ENCODE data around the gene E2F7.

GRCh38 chr12:77062846-77063461, 2.4 kb downstream of the E2F7 start:
- TF ChIP-seq, protein P1, sequence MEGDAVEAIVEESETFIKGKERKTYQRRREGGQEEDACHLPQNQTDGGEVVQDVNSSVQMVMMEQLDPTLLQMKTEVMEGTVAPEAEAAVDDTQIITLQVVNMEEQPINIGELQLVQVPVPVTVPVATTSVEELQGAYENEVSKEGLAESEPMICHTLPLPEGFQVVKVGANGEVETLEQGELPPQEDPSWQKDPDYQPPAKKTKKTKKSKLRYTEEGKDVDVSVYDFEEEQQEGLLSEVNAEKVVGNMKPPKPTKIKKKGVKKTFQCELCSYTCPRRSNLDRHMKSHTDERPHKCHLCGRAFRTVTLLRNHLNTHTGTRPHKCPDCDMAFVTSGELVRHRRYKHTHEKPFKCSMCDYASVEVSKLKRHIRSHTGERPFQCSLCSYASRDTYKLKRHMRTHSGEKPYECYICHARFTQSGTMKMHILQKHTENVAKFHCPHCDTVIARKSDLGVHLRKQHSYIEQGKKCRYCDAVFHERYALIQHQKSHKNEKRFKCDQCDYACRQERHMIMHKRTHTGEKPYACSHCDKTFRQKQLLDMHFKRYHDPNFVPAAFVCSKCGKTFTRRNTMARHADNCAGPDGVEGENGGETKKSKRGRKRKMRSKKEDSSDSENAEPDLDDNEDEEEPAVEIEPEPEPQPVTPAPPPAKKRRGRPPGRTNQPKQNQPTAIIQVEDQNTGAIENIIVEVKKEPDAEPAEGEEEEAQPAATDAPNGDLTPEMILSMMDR (IDR thresholded peaks at IDR 0.05): no peak
- no peak for TF ChIP-seq POLR2A (IDR thresholded peaks at IDR 0.05)
